HT-29 (cell line): ENCODE measurements around the gene CIBAR2. TPM values are rescaled to one million over a fixed set of nuclear protein-coding genes. Genes with fewer than 3 reads are reported as not detected.
A peak's percentile ranks its signal among the peaks of the same experiment; 100 is the strongest.

ENCODE experiments used
- DNase-seq: peaks from one replicate; pipeline ENCODE4 v3.0.0-alpha.2; 2015; ENCODE audit warnings: low spot score
- total RNA-seq: library from RNA; depleted of rRNA; stranded (reverse); fragments of >200 nt; shearing (Covaris generic); gene quantifications from 2 replicates; pipeline ENCODE4 v1.2.3, GENCODE V29; 2014

The CIBAR2 gene
- total RNA-seq, 1 experiment from 2014 or later, result not detected

GRCh38 chr16:85103114-85104079 is 8.9 kb downstream of the CIBAR2 start:
- DNase-seq, result no peak

- DNase-seq, result no peak
These were observed 10.2 kb downstream of the CIBAR2 start for GRCh38 chr16:85101956-85102630.

- no peak for DNase-seq
These were observed 12.0 kb downstream of the CIBAR2 start for GRCh38 chr16:85100265-85100664.

- DNase-seq, result no peak
These were observed 13.7 kb downstream of the CIBAR2 start for GRCh38 chr16:85098565-85098964.

GRCh38 chr16:85096921-85097320 is 15.4 kb downstream of the CIBAR2 start:
- DNase-seq, result no peak

GRCh38 chr16:85094812-85095211 is 17.5 kb downstream of the CIBAR2 start:
- DNase-seq, result no peak

GRCh38 chr16:85094176-85094805 is 18.0 kb downstream of the CIBAR2 start:
- DNase-seq, result no peak

GRCh38 chr16:85093705-85094104 is 18.6 kb downstream of the CIBAR2 start:
- DNase-seq, result no peak

GRCh38 chr16:85092851-85093250 is 19.4 kb downstream of the CIBAR2 start:
- DNase-seq, result no peak

GRCh38 chr16:85092309-85092708 is 20.0 kb downstream of the CIBAR2 start:
- no peak for DNase-seq

- no peak for DNase-seq
These were observed 20.8 kb downstream of the CIBAR2 start for GRCh38 chr16:85091522-85091910.

- DNase-seq, result no peak
These were observed 21.3 kb downstream of the CIBAR2 start for GRCh38 chr16:85090873-85091521.

- no peak for DNase-seq
These were observed 22.1 kb downstream of the CIBAR2 start for GRCh38 chr16:85090181-85090580.

GRCh38 chr16:85089525-85089924 is 22.7 kb downstream of the CIBAR2 start:
- no peak for DNase-seq

- no peak for DNase-seq
These were observed 23.6 kb downstream of the CIBAR2 start for GRCh38 chr16:85088570-85089199.

GRCh38 chr16:85087899-85088569 is 24.2 kb downstream of the CIBAR2 start:
- DNase-seq, result no peak

- DNase-seq, result peak; percentile 84
These were observed 25.7 kb downstream of the CIBAR2 start for GRCh38 chr16:85086347-85087291.

GRCh38 chr16:85085721-85086120 is 26.6 kb downstream of the CIBAR2 start:
- no peak for DNase-seq

GRCh38 chr16:85084841-85085510 is 27.3 kb downstream of the CIBAR2 start:
- DNase-seq, result no peak
